GM10266 (cell line): ENCODE measurements around the gene CACFD1.

Source experiments
- DNase-seq: peaks from one replicate; pipeline ENCODE4 v3.0.0; 2012; ENCODE audit errors: extremely low spot score
- CTCF ChIP-seq: IDR thresholded peaks from 2 replicates; pipeline ENCODE4 v1.5.1; 2012; ENCODE audit warnings: mild to moderate bottlenecking, low read depth; ENCODE audit not compliant: control insufficient read depth, insufficient read depth; ENCODE audit errors: missing control alignments

CACFD1 gene

GRCh38 chr9:133472277-133472645 is 12.5 kb downstream of the CACFD1 start:
- DNase-seq, result no peak
- TF ChIP-seq CTCF, result no peak

- DNase-seq, result no peak
- no peak for TF ChIP-seq CTCF
These were observed 13.1 kb downstream of the CACFD1 start for GRCh38 chr9:133472753-133473378.

DNA sequence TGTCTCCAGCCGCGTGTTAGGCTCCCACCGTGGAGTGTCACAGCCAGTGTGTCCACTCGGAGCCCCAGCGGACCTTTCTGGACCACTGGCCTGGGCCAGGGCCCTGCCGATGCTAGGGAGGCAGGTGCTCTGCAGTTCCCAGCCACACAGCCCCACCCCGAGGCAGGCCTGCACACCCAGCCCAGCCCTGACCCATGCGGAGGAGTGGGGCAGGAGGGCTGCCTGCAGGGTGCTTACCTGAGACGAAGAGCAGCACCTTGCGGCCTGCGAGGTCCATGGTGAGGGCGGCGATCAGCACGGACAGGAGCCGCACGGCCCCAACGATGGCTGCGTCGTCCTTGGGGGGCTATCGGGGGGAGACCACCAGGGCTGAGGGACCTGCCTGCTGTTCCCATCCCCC is 14.0 kb downstream of the CACFD1 start:
- no peak for DNase-seq
- no peak for TF ChIP-seq CTCF

GRCh38 chr9:133474215-133474614 is 14.4 kb downstream of the CACFD1 start:
- DNase-seq, result no peak

DNA sequence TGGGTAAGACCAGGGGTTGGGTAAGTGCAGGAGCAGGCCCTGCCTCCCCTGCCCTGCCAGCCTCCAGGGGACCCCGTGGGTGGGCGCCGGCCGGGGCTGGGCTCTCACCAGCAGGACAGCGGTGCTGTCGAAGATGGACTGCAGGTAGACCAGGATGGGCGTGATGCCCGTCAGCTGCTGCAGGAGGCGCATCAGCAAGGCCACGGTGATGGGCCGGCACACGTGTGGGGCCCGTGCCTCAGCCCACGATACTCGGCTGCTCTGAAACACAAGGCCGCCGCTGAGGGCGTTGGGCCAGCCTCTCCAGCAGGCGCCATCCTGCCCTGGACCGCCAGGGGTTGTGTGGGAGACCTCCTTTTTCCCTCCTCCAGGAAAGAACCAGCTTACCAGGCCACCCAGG is 15.1 kb downstream of the CACFD1 start:
- TF ChIP-seq CTCF, result no peak
- no peak for DNase-seq

More at GRCh38 chr9:133474215-133474614, 14.4 kb downstream of the CACFD1 start:
- no peak for TF ChIP-seq CTCF

GRCh38 chr9:133475292-133476012 is 15.7 kb downstream of the CACFD1 start:
- no peak for DNase-seq
- no peak for TF ChIP-seq CTCF

- DNase-seq, result no peak
- TF ChIP-seq CTCF, result no peak
These were observed 16.5 kb downstream of the CACFD1 start for GRCh38 chr9:133476036-133476931.
